ENCODE measurements around the gene CTXND1.

GRCh38 chr15:80241508-80241907 lies 10.5 kb downstream of the CTXND1 start:
- TF ChIP-seq ZNF510 (CRISPR knock-in tag; IDR thresholded peaks at IDR 0.05; ENCODE audit: low read depth) (no peak), NCOA1 (CRISPR knock-in tag; IDR thresholded peaks at IDR 0.05) (no peak), KAT2B (IDR thresholded peaks at IDR 0.05; ENCODE audit: borderline replicate concordance, low read depth, low read length) (no peak), NPAS2 (CRISPR knock-in tag; IDR thresholded peaks at IDR 0.05; ENCODE audit: borderline replicate concordance) (no peak), CEBPB (IDR thresholded peaks at IDR 0.05; ENCODE audit: borderline replicate concordance, low read depth, low read length) (no peak), IKZF1 (IDR thresholded peaks at IDR 0.05) (no peak), AFF4 (CRISPR knock-in tag; IDR thresholded peaks at IDR 0.05) (no peak), TCF7 (IDR thresholded peaks at IDR 0.05; ENCODE audit: low read depth) (no peak)

Data from HepG2 (cell line).